HEK293T (cell line): ENCODE data around the gene BAG3.

Source experiments
- ARNT ChIP-seq: fragments of 450-650 bp; IDR thresholded peaks from 2 replicates; pipeline ENCODE4 v1.6.1; 2017; ENCODE audit warnings: mild to moderate bottlenecking
- BHLHE40 ChIP-seq: fragments of 450-650 bp; IDR thresholded peaks from 2 replicates; pipeline ENCODE4 v1.6.1; 2016; ENCODE audit warnings: mild to moderate bottlenecking, moderate library complexity, borderline replicate concordance
- ELF4 ChIP-seq: fragments of 450-650 bp; IDR thresholded peaks from 2 replicates; pipeline ENCODE4 v1.6.1; 2017; ENCODE audit warnings: antibody characterized with exemption
- FOXA1 ChIP-seq: fragments of 450-650 bp; IDR thresholded peaks from 2 replicates; pipeline ENCODE4 v1.6.1; 2016; ENCODE audit warnings: mild to moderate bottlenecking
- FOXK2 ChIP-seq: fragments of 450-650 bp; IDR thresholded peaks from 2 replicates; pipeline ENCODE4 v1.6.1; 2016; ENCODE audit warnings: mild to moderate bottlenecking
- FOXM1 ChIP-seq: fragments of 450-650 bp; IDR thresholded peaks from 2 replicates; pipeline ENCODE4 v1.6.1; 2017; ENCODE audit warnings: mild to moderate bottlenecking, borderline replicate concordance
- L3MBTL2 ChIP-seq: fragments of 450-650 bp; conservative IDR thresholded peaks from 2 replicates; pipeline ENCODE4 v1.6.1; 2016; ENCODE audit warnings: mild to moderate bottlenecking
- LEF1 ChIP-seq: fragments of 450-650 bp; IDR thresholded peaks from 2 replicates; pipeline ENCODE4 v1.6.1; 2017; ENCODE audit warnings: mild to moderate bottlenecking, borderline replicate concordance
- NFRKB ChIP-seq: fragments of 450-650 bp; IDR thresholded peaks from 2 replicates; pipeline ENCODE4 v1.6.1; 2016; ENCODE audit warnings: mild to moderate bottlenecking, moderate library complexity
- SP1 ChIP-seq: fragments of 450-650 bp; IDR thresholded peaks from 2 replicates; pipeline ENCODE4 v1.6.1; 2017
- SUZ12 ChIP-seq: fragments of 450-650 bp; IDR thresholded peaks from 2 replicates; pipeline ENCODE4 v1.6.1; 2016; ENCODE audit warnings: mild to moderate bottlenecking
- TARDBP ChIP-seq: fragments of 450-650 bp; IDR thresholded peaks from 2 replicates; pipeline ENCODE4 v1.6.1; 2016
- ZNF384 ChIP-seq: fragments of 450-650 bp; IDR thresholded peaks from 2 replicates; pipeline ENCODE4 v1.6.1; 2016
- TF ChIP-seq, protein P1 (sequence below): fragments of 450-650 bp; IDR thresholded peaks from 2 replicates; pipeline ENCODE4 v1.6.1; 2016

GRCh38 chr10:119723624-119724023, 72.4 kb downstream of the BAG3 start:
- TF ChIP-seq TARDBP (no peak), FOXK2 (no peak), SUZ12 (no peak), SP1 (no peak), L3MBTL2 (no peak), NFRKB (no peak), ARNT (no peak), LEF1 (no peak), ELF4 (no peak), ZNF384 (no peak), FOXA1 (no peak), FOXM1 (no peak), BHLHE40 (no peak)
- TF ChIP-seq, protein P1, sequence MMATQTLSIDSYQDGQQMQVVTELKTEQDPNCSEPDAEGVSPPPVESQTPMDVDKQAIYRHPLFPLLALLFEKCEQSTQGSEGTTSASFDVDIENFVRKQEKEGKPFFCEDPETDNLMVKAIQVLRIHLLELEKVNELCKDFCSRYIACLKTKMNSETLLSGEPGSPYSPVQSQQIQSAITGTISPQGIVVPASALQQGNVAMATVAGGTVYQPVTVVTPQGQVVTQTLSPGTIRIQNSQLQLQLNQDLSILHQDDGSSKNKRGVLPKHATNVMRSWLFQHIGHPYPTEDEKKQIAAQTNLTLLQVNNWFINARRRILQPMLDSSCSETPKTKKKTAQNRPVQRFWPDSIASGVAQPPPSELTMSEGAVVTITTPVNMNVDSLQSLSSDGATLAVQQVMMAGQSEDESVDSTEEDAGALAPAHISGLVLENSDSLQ: no peak
